ENCODE measurements around the gene ABI3. TPM values are rescaled to one million over a fixed set of nuclear protein-coding genes. Genes with fewer than 3 reads are reported as not detected.

Gene ABI3
- total RNA-seq, 1 experiment from 2014 or later: not detected

GRCh38 chr17:49197346-49197998 lies 13.0 kb upstream of the ABI3 start:
- intact Hi-C loops (cut with micrococcal nuclease): loop anchor here (10.0 kb wide), 1 partner anchor 143 kb away; no protein-coding TSS in a partner anchor
- peaks cover 5% of the 10 kb centered on the region for H3K36me3 Mint-ChIP-seq (ENCODE audit: insufficient read depth, unreplicated experiment)

GRCh38 chr17:49198211-49198610 lies 12.3 kb upstream of the ABI3 start:
- H3K27ac Mint-ChIP-seq (ENCODE audit: low read depth, unreplicated experiment): no peak overlapping the region
- POLR2A ChIA-PET: interaction anchor here (0.6 kb wide), 1 partner anchor 30 kb away, joined by 3 read pairs; no protein-coding TSS in a partner anchor
- H3K4me3 Mint-ChIP-seq (ENCODE audit: unreplicated experiment): no peak overlapping the region
- intact Hi-C loops (cut with micrococcal nuclease): loop anchor here (10.0 kb wide), 1 partner anchor 143 kb away; no protein-coding TSS in a partner anchor
- H3K4me1 Mint-ChIP-seq (ENCODE audit: insufficient read depth, unreplicated experiment): no peaks in the 10 kb centered on the region
- no peak for TF ChIP-seq CTCF (IDR thresholded peaks at IDR 0.05; ENCODE audit: unreplicated experiment)
- H3K36me3 Mint-ChIP-seq (ENCODE audit: insufficient read depth, unreplicated experiment): no peaks in the 10 kb centered on the region
- no peaks in the 10 kb centered on the region for H3K9me3 Mint-ChIP-seq (ENCODE audit: unreplicated experiment)
- BruUV-seq (replicated peaks): no TSS peak
- CTCF ChIA-PET: interaction anchor here (0.5 to 1.7 kb wide), 3 partner anchors 29 to 166 kb away, joined by 3 to 10 read pairs (median 7); no protein-coding TSS in a partner anchor
- peaks cover 8% of the 10 kb centered on the region for H3K27me3 Mint-ChIP-seq (ENCODE audit: insufficient read depth, unreplicated experiment)
- DNase-seq (ENCODE audit: unreplicated experiment): no peak

More at GRCh38 chr17:49197346-49197998, 13.0 kb upstream of the ABI3 start:
- Mint-ChIP-seq H3K4me1 (ENCODE audit: insufficient read depth, unreplicated experiment) (no peaks in the 10 kb centered on the region), H3K27me3 (ENCODE audit: insufficient read depth, unreplicated experiment) (peaks cover under 1% of the 10 kb centered on the region), H3K4me3 (ENCODE audit: unreplicated experiment) (no peak overlapping the region), H3K27ac (ENCODE audit: low read depth, unreplicated experiment) (no peak overlapping the region), H3K9me3 (ENCODE audit: unreplicated experiment) (no peaks in the 10 kb centered on the region)
- BruUV-seq (replicated peaks): no TSS peak
- CTCF ChIA-PET: interaction anchor here (0.5 to 1.7 kb wide), 3 partner anchors 30 to 165 kb away, joined by 3 to 10 read pairs (median 7); no protein-coding TSS in a partner anchor
- POLR2A ChIA-PET: no interaction called here
- DNase-seq (ENCODE audit: unreplicated experiment): no peak
- no peak for TF ChIP-seq CTCF (IDR thresholded peaks at IDR 0.05; ENCODE audit: unreplicated experiment)

- TF ChIP-seq CTCF (IDR thresholded peaks at IDR 0.05; ENCODE audit: unreplicated experiment): no peak
- Mint-ChIP-seq H3K27me3 (ENCODE audit: insufficient read depth, unreplicated experiment) (peaks cover 31% of the 10 kb centered on the region), H3K27ac (ENCODE audit: low read depth, unreplicated experiment) (no peak overlapping the region), H3K36me3 (ENCODE audit: insufficient read depth, unreplicated experiment) (no peaks in the 10 kb centered on the region), H3K9me3 (ENCODE audit: unreplicated experiment) (no peaks in the 10 kb centered on the region), H3K4me3 (ENCODE audit: unreplicated experiment) (no peak overlapping the region), H3K4me1 (ENCODE audit: insufficient read depth, unreplicated experiment) (no peaks in the 10 kb centered on the region)
- intact Hi-C loops (cut with micrococcal nuclease): no loop called here
- no peak for DNase-seq (ENCODE audit: unreplicated experiment)
- BruUV-seq (replicated peaks): no TSS peak
- CTCF ChIA-PET: interaction anchor here (0.6 to 1.0 kb wide), 4 partner anchors 19 to 297 kb away, joined by 3 to 5 read pairs (median 3); no protein-coding TSS in a partner anchor
- POLR2A ChIA-PET: no interaction called here
Measured at GRCh38 chr17:49200423-49201083, 10.0 kb upstream of the ABI3 start.

- H3K9me3 Mint-ChIP-seq (ENCODE audit: unreplicated experiment): no peaks in the 10 kb centered on the region
- no TSS peak for BruUV-seq (replicated peaks)
- no peak for TF ChIP-seq CTCF (IDR thresholded peaks at IDR 0.05; ENCODE audit: unreplicated experiment)
- no peaks in the 10 kb centered on the region for H3K36me3 Mint-ChIP-seq (ENCODE audit: insufficient read depth, unreplicated experiment)
- no peak overlapping the region for H3K4me3 Mint-ChIP-seq (ENCODE audit: unreplicated experiment)
- ChIA-PET CTCF (no interaction called here), POLR2A (no interaction called here)
- H3K4me1 Mint-ChIP-seq (ENCODE audit: insufficient read depth, unreplicated experiment): no peaks in the 10 kb centered on the region
- no peak overlapping the region for H3K27ac Mint-ChIP-seq (ENCODE audit: low read depth, unreplicated experiment)
- no peak for DNase-seq (ENCODE audit: unreplicated experiment)
- H3K27me3 Mint-ChIP-seq (ENCODE audit: insufficient read depth, unreplicated experiment): peaks cover 41% of the 10 kb centered on the region
- intact Hi-C loops (cut with micrococcal nuclease): no loop called here
Measured at GRCh38 chr17:49201481-49201927, 9.0 kb upstream of the ABI3 start.

Data from MCF 10A (cell line).